T-cell (primary cell): Measurements from ENCODE around the gene UGCG. TPM values are rescaled to one million over a fixed set of nuclear protein-coding genes. Genes with fewer than 3 reads are reported as not detected.
"Not testable (repeated sequence)": the region's sequence is repeated elsewhere in the genome, so short reads cannot be mapped to it uniquely, and the experiment has no call there.

Source experiments
- ATAC-seq, 4 experiments: fragments of 200-7000 bp in 3 of 4; fragments of 150-1000 bp in 1 of 4; cut with Tn5 transposase; replicated peaks in 1 of 4; 1 replicate in 3 of 4; 2 replicates in 1 of 4; pipeline ENCODE4 v1.10.0; 2021; ENCODE audit warnings: moderate library complexity in 3 of 4, mild to moderate bottlenecking in 2 of 4, moderate number of reproducible peaks in 1 of 4
- CTCF ChIA-PET, 2 donors: fragments of 300-600 bp; sonication (Branson Sonifier 250); formaldehyde crosslinking; loops; one replicate each; lab custom pipeline; 2022; ENCODE audit warnings: antibody characterized with exemption in 2 of 2; lab: Charles Lee
- POLR2A ChIA-PET, 2 donors: fragments of 300-600 bp; sonication (Branson Sonifier 250); formaldehyde crosslinking; loops; one replicate each; lab custom pipeline; 2022; ENCODE audit warnings: antibody characterized with exemption in 2 of 2; lab: Charles Lee
- DNase-seq, 35 experiments: peaks; one replicate each; pipeline versions ENCODE4 v3.0.0 to v3.0.0-alpha.2; 2013 to 2023
- H3K27ac ChIP-seq: one replicate; pipeline ENCODE4 v1.5.1; 2013; ENCODE audit warnings: low read length
- H3K27me3 ChIP-seq, 2 experiments: replicated peaks in 1 of 2; 1 replicate in 1 of 2; 2 replicates in 1 of 2; pipeline versions ENCODE4 v1.6.1 to v1.7.0; 2013; ENCODE audit warnings: low read length in 1 of 2, mixed read lengths in 1 of 2; ENCODE audit not compliant: control insufficient read depth in 2 of 2, insufficient read depth in 2 of 2; ENCODE audit errors: extremely low read depth in 1 of 2
- H3K36me3 ChIP-seq, 2 donors: 1 replicate in 1 of 2; 2 replicates in 1 of 2; pipeline versions ENCODE4 v1.6.1 to v1.7.0; 2013; ENCODE audit warnings: low read length in 1 of 2; ENCODE audit not compliant: control insufficient read depth in 2 of 2, insufficient read depth in 1 of 2; ENCODE audit errors: extremely low read depth in 1 of 2
- H3K4me1 ChIP-seq, 2 experiments: 1 replicate in 1 of 2; 2 replicates in 1 of 2; pipeline versions ENCODE4 v1.6.1 to v1.7.0; 2013; ENCODE audit warnings: low read length in 2 of 2, mixed read lengths in 1 of 2; ENCODE audit not compliant: insufficient read depth in 2 of 2, control insufficient read depth in 1 of 2; ENCODE audit errors: extremely low read depth in 1 of 2
- H3K4me3 ChIP-seq, 2 donors: 1 replicate in 1 of 2; 2 replicates in 1 of 2; pipeline versions ENCODE4 v1.5.1 to v1.7.0; 2013; ENCODE audit warnings: mild to moderate bottlenecking in 2 of 2, low read length in 1 of 2, moderate library complexity in 1 of 2; ENCODE audit not compliant: control insufficient read depth in 1 of 2; ENCODE audit errors: extremely low read depth in 1 of 2
- H3K9me3 ChIP-seq: 2 replicates; pipeline ENCODE4 v1.7.0; 2013
- H3K27ac Mint-ChIP-seq, 2 donors: one replicate each; pipeline ENCODE4 v1.8.0; 2020 to 2021; ENCODE audit warnings: mild to moderate bottlenecking in 2 of 2, mixed read lengths in 2 of 2
- H3K27me3 Mint-ChIP-seq, 2 donors: one replicate each; pipeline ENCODE4 v1.8.0; 2021 to 2022; ENCODE audit warnings: mixed read lengths in 2 of 2
- H3K36me3 Mint-ChIP-seq: one replicate; pipeline ENCODE4 v1.8.0; 2021; ENCODE audit warnings: mixed read lengths
- H3K4me1 Mint-ChIP-seq, 3 donors: one replicate each; pipeline ENCODE4 v1.8.0; 2020 to 2022; ENCODE audit warnings: mixed read lengths in 3 of 3, mild to moderate bottlenecking in 1 of 3
- H3K4me3 Mint-ChIP-seq, 3 donors: one replicate each; pipeline ENCODE4 v1.8.0; 2020 to 2022; ENCODE audit warnings: mild to moderate bottlenecking in 3 of 3, mixed read lengths in 3 of 3, moderate library complexity in 3 of 3
- H3K9me3 Mint-ChIP-seq, 3 donors: one replicate each; pipeline ENCODE4 v1.8.0; 2020 to 2022; ENCODE audit warnings: mixed read lengths in 3 of 3
- WGBS: methylation state at CpG from one replicate; pipeline ENCODE4 v1.1.5; 2013; ENCODE audit warnings: missing lambda C conversion rate; ENCODE audit not compliant: insufficient coverage; 5-methylcytosine and 5-hydroxymethylcytosine counted together
- total RNA-seq, 35 experiments: library from RNA in 6 of 35; stranded (reverse) in 6 of 35; fragments of 120-200 nt in 1 of 35; gene quantifications; one replicate each; pipeline versions ENCODE4 v1.2.1 to v1.2.4 and lab custom pipeline; 2013 to 2026

The UGCG gene
- total RNA-seq, 5 donors from 2014 or later (not counting 1 experiment from before 2014, with no cell fraction given): 20.1 to 41.6 (median 24.1) TPM

- Mint-ChIP-seq H3K27ac (no peak overlapping the region), H3K4me1 (peaks cover 39 to 40% (median 39%) of the 10 kb centered on the region in 3 donors), H3K9me3 (no peaks in the 10 kb centered on the region), H3K4me3 (no peak overlapping the region), H3K27me3 (no peaks in the 10 kb centered on the region), H3K36me3 (peaks cover 11% of the 10 kb centered on the region)
- POLR2A ChIA-PET: interaction anchor here (0.6 to 0.7 kb wide), 2 partner anchors 10 to 556 kb away, joined by 3 to 7 read pairs; no protein-coding TSS in a partner anchor
- ATAC-seq (no peak), DNase-seq (no peak)
- Histone ChIP-seq H3K27ac (no peak overlapping the region), H3K27me3 (no peaks in the 10 kb centered on the region), H3K4me1 (peaks cover 31 to 32% of the 10 kb centered on the region in 2 experiments), H3K36me3 (no peaks in the 10 kb centered on the region), H3K4me3 (no peak overlapping the region), H3K9me3 (no peaks in the 10 kb centered on the region)
- WGBS: no CpG with 5 or more reads among the region's 8 CpGs
- CTCF ChIA-PET: interaction anchor here in 1 of 2 donors (0.6 kb wide), 1 partner anchor 308 kb away, joined by 4 read pairs; no protein-coding TSS in a partner anchor
These were observed 6.0 kb downstream of the UGCG start for GRCh38 chr9:111902391-111903139.

GRCh38 chr9:111903535-111903934 is 6.9 kb downstream of the UGCG start:
- 100% methylated on average over 3 of the region's 8 CpGs for WGBS
- ChIA-PET CTCF (interaction anchor here in 1 of 2 donors (0.6 kb wide), 1 partner anchor 388 kb away, joined by 4 read pairs; no protein-coding TSS in a partner anchor), POLR2A (interaction anchor here in 1 of 2 donors (0.7 kb wide), 1 partner anchor 16 kb away, joined by 3 read pairs; no protein-coding TSS in a partner anchor)
- H3K4me3 ChIP-seq, H3K9me3 Mint-ChIP-seq, H3K27me3 ChIP-seq, H3K27ac ChIP-seq, H3K36me3 ChIP-seq, H3K27me3 Mint-ChIP-seq, DNase-seq, H3K9me3 ChIP-seq, ATAC-seq: not testable (repeated sequence)
- H3K4me1 Mint-ChIP-seq: peaks cover 47 to 49% (median 49%) of the 10 kb centered on the region in 3 donors
- peak overlapping the region; percentile 34 to 67 for H3K27ac Mint-ChIP-seq
- H3K4me3 Mint-ChIP-seq: peak overlapping the region in 1 of 3 donors; percentile 3
- H3K4me1 ChIP-seq: peaks cover 33 to 41% of the 10 kb centered on the region in 2 experiments
- H3K36me3 Mint-ChIP-seq: peaks cover 14% of the 10 kb centered on the region

- WGBS: 88% methylated on average over 2 of the region's 2 CpGs
- Mint-ChIP-seq H3K4me3 (peak overlapping the region in 1 of 3 donors; percentile 3), H3K9me3 (no peaks in the 10 kb centered on the region), H3K27ac (peak overlapping the region; percentile 34 to 67), H3K4me1 (peaks cover 52 to 54% (median 53%) of the 10 kb centered on the region in 3 donors), H3K36me3 (peaks cover 14% of the 10 kb centered on the region), H3K27me3 (no peaks in the 10 kb centered on the region)
- H3K4me1 ChIP-seq: peaks cover 30 to 45% of the 10 kb centered on the region in 2 experiments
- ATAC-seq: no peak
- no peak for DNase-seq
- no peak overlapping the region for H3K4me3 ChIP-seq
- POLR2A ChIA-PET: interaction anchor here in 1 of 2 donors (0.7 kb wide), 1 partner anchor 15 kb away, joined by 3 read pairs; no protein-coding TSS in a partner anchor
- no peaks in the 10 kb centered on the region for H3K27me3 ChIP-seq
- CTCF ChIA-PET: interaction anchor here in 1 of 2 donors (0.6 kb wide), 1 partner anchor 387 kb away, joined by 4 read pairs; no protein-coding TSS in a partner anchor
- no peaks in the 10 kb centered on the region for H3K36me3 ChIP-seq
- H3K27ac ChIP-seq: no peak overlapping the region
- no peaks in the 10 kb centered on the region for H3K9me3 ChIP-seq
These were observed 7.4 kb downstream of the UGCG start for GRCh38 chr9:111904026-111904425.

- H3K9me3 ChIP-seq: no peaks in the 10 kb centered on the region
- no peaks in the 10 kb centered on the region for H3K36me3 ChIP-seq
- no peak overlapping the region for H3K27ac ChIP-seq
- no peaks in the 10 kb centered on the region for H3K9me3 Mint-ChIP-seq
- CTCF ChIA-PET: no interaction called here
- H3K4me1 Mint-ChIP-seq: peaks cover 61 to 63% (median 62%) of the 10 kb centered on the region in 3 donors
- WGBS: 90% methylated on average over 5 of the region's 5 CpGs
- H3K4me1 ChIP-seq: peaks cover 30 to 52% of the 10 kb centered on the region in 2 experiments
- ATAC-seq (no peak), DNase-seq (no peak)
- no peaks in the 10 kb centered on the region for H3K27me3 ChIP-seq
- POLR2A ChIA-PET: no interaction called here
- H3K27ac Mint-ChIP-seq: peak overlapping the region; percentile 17 to 26
- H3K4me3 ChIP-seq: no peak overlapping the region
- no peak overlapping the region for H3K4me3 Mint-ChIP-seq
- no peaks in the 10 kb centered on the region for H3K27me3 Mint-ChIP-seq
- H3K36me3 Mint-ChIP-seq: peaks cover 14% of the 10 kb centered on the region
These were observed 8.3 kb downstream of the UGCG start for GRCh38 chr9:111904891-111905291.

- H3K27ac ChIP-seq: no peak overlapping the region
- H3K27me3 ChIP-seq: no peaks in the 10 kb centered on the region
- DNase-seq (no peak), ATAC-seq (no peak)
- POLR2A ChIA-PET: no interaction called here
- H3K4me1 Mint-ChIP-seq: peaks cover 82 to 85% (median 84%) of the 10 kb centered on the region in 3 donors
- no peaks in the 10 kb centered on the region for H3K9me3 Mint-ChIP-seq
- peak overlapping the region in 1 of 3 donors; percentile 45 for H3K4me3 Mint-ChIP-seq
- no peaks in the 10 kb centered on the region for H3K36me3 ChIP-seq
- no peaks in the 10 kb centered on the region for H3K27me3 Mint-ChIP-seq
- H3K4me3 ChIP-seq: no peak overlapping the region
- H3K4me1 ChIP-seq: peaks cover 27 to 54% of the 10 kb centered on the region in 2 experiments
- CTCF ChIA-PET: interaction anchor here in 1 of 2 donors (0.6 to 1.6 kb wide), 2 partner anchors 8 to 179 kb away, joined by 4 to 5 read pairs; no protein-coding TSS in a partner anchor
- peak overlapping the region in 1 of 2 donors; percentile 2 for H3K27ac Mint-ChIP-seq
- H3K36me3 Mint-ChIP-seq: peaks cover 14% of the 10 kb centered on the region
- no CpG with 5 or more reads among the region's 5 CpGs for WGBS
- no peaks in the 10 kb centered on the region for H3K9me3 ChIP-seq
These were observed 10.5 kb downstream of the UGCG start for GRCh38 chr9:111907147-111907546.

- no peaks in the 10 kb centered on the region for H3K27me3 Mint-ChIP-seq
- no peak overlapping the region for H3K4me3 ChIP-seq
- no CpG with 5 or more reads among the region's 3 CpGs for WGBS
- DNase-seq (no peak), ATAC-seq (no peak)
- peak overlapping the region; percentile 58 to 62 for H3K27ac Mint-ChIP-seq
- H3K36me3 Mint-ChIP-seq: peaks cover 15% of the 10 kb centered on the region
- no peaks in the 10 kb centered on the region for H3K36me3 ChIP-seq
- peak overlapping the region in 1 of 3 donors; percentile 36 for H3K4me3 Mint-ChIP-seq
- H3K27me3 ChIP-seq: no peaks in the 10 kb centered on the region
- peaks cover 93 to 97% (median 96%) of the 10 kb centered on the region in 3 donors for H3K4me1 Mint-ChIP-seq
- H3K4me1 ChIP-seq: peaks cover 34 to 54% of the 10 kb centered on the region in 2 experiments
- CTCF ChIA-PET: interaction anchor here in 1 of 2 donors (0.8 kb wide), 1 partner anchor 441 kb away, joined by 3 read pairs; no protein-coding TSS in a partner anchor
- no peak overlapping the region for H3K27ac ChIP-seq
- H3K9me3 Mint-ChIP-seq: no peaks in the 10 kb centered on the region
- no peaks in the 10 kb centered on the region for H3K9me3 ChIP-seq
- POLR2A ChIA-PET: no interaction called here
These were observed 12.8 kb downstream of the UGCG start for GRCh38 chr9:111909444-111909843.
